Measurements from ENCODE around the gene DSG3.

GRCh38 chr18:31398191-31398590 lies 49.4 kb upstream of the DSG3 start:
- TF ChIP-seq CTCF (IDR thresholded peaks at IDR 0.05), result no peak
- TF ChIP-seq POLR2AphosphoS5 (IDR thresholded peaks at IDR 0.05), result no peak
- no peak for TF ChIP-seq POLR2A (IDR thresholded peaks at IDR 0.05)

All from stomach (tissue), 4 donors.